DOHH2 (cell line): ENCODE data around the gene SYNDIG1L.

ENCODE experiments used
- H3F3A ChIP-seq: fragments of 200-600 bp; sonication (generic), shearing (Covaris generic); 2 replicates; pipeline ENCODE4 v1.6.0; 2016; ENCODE audit warnings: antibody characterized with exemption, mild to moderate bottlenecking; ENCODE audit not compliant: control insufficient read depth, insufficient read depth
- H3K27ac ChIP-seq: fragments of 200-600 bp; sonication (generic); 2 replicates; pipeline ENCODE4 v1.5.1; 2014; ENCODE audit warnings: low read depth, mild to moderate bottlenecking, low read length, moderate library complexity
- H3K27me3 ChIP-seq: fragments of 200-600 bp; sonication (generic); 2 replicates; pipeline ENCODE4 v1.6.1; 2014; ENCODE audit warnings: mild to moderate bottlenecking, low read length, mixed read lengths; ENCODE audit not compliant: control insufficient read depth
- H3K36me3 ChIP-seq: fragments of 200-600 bp; sonication (generic); 2 replicates; pipeline ENCODE4 v1.6.1; 2014; ENCODE audit warnings: mild to moderate bottlenecking, low read length, moderate library complexity, mixed read lengths; ENCODE audit not compliant: control insufficient read depth
- H3K4me1 ChIP-seq: fragments of 200-600 bp; sonication (generic); 2 replicates; pipeline ENCODE4 v1.6.1; 2014; ENCODE audit warnings: mild to moderate bottlenecking, low read length, mixed read lengths; ENCODE audit not compliant: control insufficient read depth
- H3K4me2 ChIP-seq: fragments of 200-600 bp; sonication (generic); 2 replicates; pipeline ENCODE4 v1.6.0; 2014; ENCODE audit warnings: mild to moderate bottlenecking, low read length, moderate library complexity
- H3K4me3 ChIP-seq: fragments of 200-600 bp; sonication (generic); 2 replicates; pipeline ENCODE4 v1.5.1; 2014; ENCODE audit warnings: mild to moderate bottlenecking, low read length, mixed read lengths
- H3K79me2 ChIP-seq: fragments of 200-600 bp; sonication (generic); 2 replicates; pipeline ENCODE4 v1.6.1; 2014; ENCODE audit warnings: mild to moderate bottlenecking, low read length, mixed read lengths; ENCODE audit not compliant: control insufficient read depth
- H3K9me2 ChIP-seq: fragments of 200-600 bp; sonication (generic); replicated peaks from 2 replicates; pipeline ENCODE4 v1.6.1; 2014; ENCODE audit warnings: mild to moderate bottlenecking, low read length, mixed read lengths; ENCODE audit not compliant: control insufficient read depth
- H3K9me3 ChIP-seq: fragments of 200-600 bp; sonication (generic); 2 replicates; pipeline ENCODE4 v1.6.1; 2014; ENCODE audit warnings: antibody characterized with exemption, low read length, mixed read lengths; ENCODE audit not compliant: control insufficient read depth, insufficient read depth
- H4K20me1 ChIP-seq: fragments of 200-600 bp; sonication (generic); 2 replicates; pipeline ENCODE4 v1.6.0; 2014; ENCODE audit warnings: low read depth, mild to moderate bottlenecking, antibody characterized with exemption, low read length, moderate library complexity; ENCODE audit not compliant: control insufficient read depth, insufficient read depth
- CTCF ChIP-seq: fragments of 200-600 bp; sonication (generic); IDR thresholded peaks from one replicate; pipeline ENCODE4 v1.5.1; 2014; ENCODE audit warnings: antibody characterized with exemption, mild to moderate bottlenecking, low read depth, low read length; ENCODE audit not compliant: poor library complexity, severe bottlenecking
- EZH2phosphoT487 ChIP-seq: fragments of 200-600 bp; sonication (generic); IDR thresholded peaks from 2 replicates; pipeline ENCODE4 v1.6.1; 2017; ENCODE audit warnings: borderline replicate concordance, mild to moderate bottlenecking, antibody characterized with exemption, low read length, moderate library complexity, mixed read lengths

The SYNDIG1L gene

GRCh38 chr14:74425525-74426201 lies 347 bp downstream of the SYNDIG1L start:
- TF ChIP-seq CTCF (no peak), EZH2phosphoT487 (no peak)
- Histone ChIP-seq H3F3A (no peaks in the 10 kb centered on the region), H3K27ac (no peak overlapping the region), H3K79me2 (no peaks in the 10 kb centered on the region), H3K4me1 (no peaks in the 10 kb centered on the region), H4K20me1 (no peaks in the 10 kb centered on the region), H3K4me2 (no peak overlapping the region), H3K27me3 (0 out of 2 replicates have a peak, but pooled peaks cover under 1% of the 10 kb centered on the region), H3K9me2 (no peaks in the 10 kb centered on the region), H3K36me3 (no peaks in the 10 kb centered on the region), H3K4me3 (no peak overlapping the region), H3K9me3 (no peaks in the 10 kb centered on the region)

GRCh38 chr14:74424606-74425005 lies 1.4 kb downstream of the SYNDIG1L start:
- TF ChIP-seq EZH2phosphoT487 (no peak), CTCF (no peak)
- Histone ChIP-seq H3K27me3 (no peaks in the 10 kb centered on the region; the same call in 1 of the 2 replicates), H3K9me3 (no peaks in the 10 kb centered on the region), H3K4me3 (no peak overlapping the region), H3K9me2 (no peaks in the 10 kb centered on the region), H3K36me3 (no peaks in the 10 kb centered on the region), H3F3A (no peaks in the 10 kb centered on the region), H3K79me2 (no peaks in the 10 kb centered on the region), H3K27ac (no peak overlapping the region), H3K4me1 (no peaks in the 10 kb centered on the region), H4K20me1 (no peaks in the 10 kb centered on the region), H3K4me2 (no peak overlapping the region)

- Histone ChIP-seq H3K4me1 (no peaks in the 10 kb centered on the region), H3K9me2 (no peaks in the 10 kb centered on the region), H3K4me2 (no peak overlapping the region), H3K27ac (no peak overlapping the region), H3K79me2 (no peaks in the 10 kb centered on the region), H4K20me1 (peaks cover 5% of the 10 kb centered on the region; the same call in 1 of the 2 replicates), H3K36me3 (no peaks in the 10 kb centered on the region), H3K27me3 (no peaks in the 10 kb centered on the region; the same call in 1 of the 2 replicates), H3F3A (no peaks in the 10 kb centered on the region), H3K4me3 (no peak overlapping the region), H3K9me3 (no peaks in the 10 kb centered on the region)
- no peak for TF ChIP-seq EZH2phosphoT487
- TF ChIP-seq CTCF, result no peak
Measured at GRCh38 chr14:74423246-74423645, 2.8 kb downstream of the SYNDIG1L start.
